SK-N-SH treated with all-trans-retinoic acid at 6 μM for 48 hours (cell line): ENCODE results near the gene PPP2R1A.

Source experiments
- ATAC-seq: fragments of 200-7000 bp; cut with Tn5 transposase; 3 replicates; pipeline ENCODE4 v1.9.1; 2020; ENCODE audit warnings: mild to moderate bottlenecking, moderate library complexity
- ARNTL ChIP-seq: fragments of 450-650 bp; formaldehyde crosslinking; IDR thresholded peaks from 2 replicates; pipeline ENCODE4 v1.5.0; 2020; ENCODE audit warnings: low read depth, mild to moderate bottlenecking, moderate library complexity, borderline replicate concordance
- BACH2 ChIP-seq: fragments of 250-450 bp; sonication (Bioruptor Pico); IDR thresholded peaks from 2 replicates; pipeline ENCODE4 v1.9.0; 2021; ENCODE audit warnings: mild to moderate bottlenecking, borderline replicate concordance
- CREB5 ChIP-seq: fragments of 250-450 bp; sonication (Bioruptor Pico); IDR thresholded peaks from 2 replicates; pipeline ENCODE4 v1.5.1; 2020; ENCODE audit warnings: low read depth, mild to moderate bottlenecking, moderate library complexity
- CSDC2 ChIP-seq: fragments of 250-450 bp; sonication (Bioruptor Pico); IDR thresholded peaks from 2 replicates; pipeline ENCODE4 v1.5.0; 2020; ENCODE audit warnings: mild to moderate bottlenecking, moderate library complexity
- CSRNP3 ChIP-seq: fragments of 250-450 bp; sonication (Bioruptor Pico); IDR thresholded peaks from 2 replicates; pipeline ENCODE4 v1.5.1; 2021; ENCODE audit warnings: mild to moderate bottlenecking, moderate library complexity
- ESRRG ChIP-seq: fragments of 250-450 bp; sonication (Bioruptor Pico); IDR thresholded peaks from 2 replicates; pipeline ENCODE4 v1.6.1; 2021; ENCODE audit warnings: mild to moderate bottlenecking
- GLIS3 ChIP-seq: fragments of 250-450 bp; sonication (Bioruptor Pico); IDR thresholded peaks from 2 replicates; pipeline ENCODE4 v1.5.0; 2020; ENCODE audit warnings: mild to moderate bottlenecking, moderate library complexity
- ISL1 ChIP-seq: fragments of 250-450 bp; sonication (Bioruptor Pico); IDR thresholded peaks from 2 replicates; pipeline ENCODE4 v2.1.2; 2022; ENCODE audit warnings: mild to moderate bottlenecking, moderate library complexity
- OSR1 ChIP-seq: fragments of 250-450 bp; sonication (Bioruptor Pico); IDR thresholded peaks from 2 replicates; pipeline ENCODE4 v1.8.0; 2022; ENCODE audit warnings: moderate library complexity, mild to moderate bottlenecking, inconsistent platforms
- PATZ1 ChIP-seq: fragments of 250-450 bp; sonication (Bioruptor Pico); IDR thresholded peaks from 2 replicates; pipeline ENCODE4 v1.8.0; 2020; ENCODE audit warnings: mild to moderate bottlenecking, moderate library complexity, borderline replicate concordance
- PPARA ChIP-seq: fragments of 250-450 bp; sonication (Bioruptor Pico); IDR thresholded peaks from 2 replicates; pipeline ENCODE4 v1.5.0; 2020; ENCODE audit warnings: mild to moderate bottlenecking, borderline replicate concordance
- RARB ChIP-seq: fragments of 250-450 bp; sonication (Bioruptor Pico); IDR thresholded peaks from 2 replicates; pipeline ENCODE4 v1.8.0; 2021; ENCODE audit warnings: mild to moderate bottlenecking, moderate library complexity
- SNAI2 ChIP-seq: fragments of 250-450 bp; sonication (Bioruptor Pico); IDR thresholded peaks from 2 replicates; pipeline ENCODE4 v1.5.0; 2020; ENCODE audit warnings: mild to moderate bottlenecking, moderate library complexity
- TCF4 ChIP-seq: fragments of 250-450 bp; sonication (Bioruptor Pico); IDR thresholded peaks from 2 replicates; pipeline ENCODE4 v1.8.0; 2021; ENCODE audit warnings: mild to moderate bottlenecking, moderate library complexity, borderline replicate concordance
- TOX ChIP-seq: fragments of 250-450 bp; sonication (Bioruptor Pico); IDR thresholded peaks from 2 replicates; pipeline ENCODE4 v1.8.0; 2021; ENCODE audit warnings: mild to moderate bottlenecking, moderate library complexity, borderline replicate concordance
- TSHZ2 ChIP-seq: fragments of 250-450 bp; sonication (Bioruptor Pico); IDR thresholded peaks from 2 replicates; pipeline ENCODE4 v1.5.0; 2020; ENCODE audit warnings: mild to moderate bottlenecking, moderate library complexity
- ZC3H10 ChIP-seq: fragments of 250-450 bp; sonication (Bioruptor Pico); IDR thresholded peaks from 2 replicates; pipeline ENCODE4 v1.5.1; 2021; ENCODE audit warnings: mild to moderate bottlenecking, moderate library complexity
- ZFP3 ChIP-seq: fragments of 250-450 bp; sonication (Bioruptor Pico); IDR thresholded peaks from 2 replicates; pipeline ENCODE4 v1.5.0; 2020; ENCODE audit warnings: mild to moderate bottlenecking, moderate library complexity
- ZFP30 ChIP-seq: fragments of 450-650 bp; formaldehyde crosslinking; IDR thresholded peaks from 2 replicates; pipeline ENCODE4 v1.5.0; 2022; ENCODE audit warnings: mild to moderate bottlenecking, moderate library complexity
- ZNF565 ChIP-seq: fragments of 450-650 bp; formaldehyde crosslinking; conservative IDR thresholded peaks from 2 replicates; pipeline ENCODE4 v1.5.0; 2020; ENCODE audit warnings: low read depth, mild to moderate bottlenecking, moderate library complexity
- ZNF8 ChIP-seq: fragments of 450-650 bp; formaldehyde crosslinking; IDR thresholded peaks from 2 replicates; pipeline ENCODE4 v1.5.0; 2020; ENCODE audit warnings: mild to moderate bottlenecking, moderate library complexity

Gene PPP2R1A

GRCh38 chr19:52176574-52176973 lies 13.3 kb upstream of the PPP2R1A start:
- ATAC-seq: no peak
- TF ChIP-seq CSDC2 (CRISPR knock-in tag) (no peak), CREB5 (CRISPR knock-in tag) (no peak), ZNF565 (CRISPR knock-in tag) (no peak), ESRRG (CRISPR knock-in tag) (no peak), ZC3H10 (CRISPR knock-in tag) (no peak), PATZ1 (no peak), RARB (no peak), SNAI2 (CRISPR knock-in tag) (no peak), GLIS3 (CRISPR knock-in tag) (no peak), PPARA (CRISPR knock-in tag) (no peak), ZNF8 (CRISPR knock-in tag) (no peak), ARNTL (CRISPR knock-in tag) (no peak), TCF4 (CRISPR knock-in tag) (no peak), OSR1 (CRISPR knock-in tag) (no peak), TOX (no peak), BACH2 (no peak)
- TF ChIP-seq, all 23 proteins: peak for 0

DNA sequence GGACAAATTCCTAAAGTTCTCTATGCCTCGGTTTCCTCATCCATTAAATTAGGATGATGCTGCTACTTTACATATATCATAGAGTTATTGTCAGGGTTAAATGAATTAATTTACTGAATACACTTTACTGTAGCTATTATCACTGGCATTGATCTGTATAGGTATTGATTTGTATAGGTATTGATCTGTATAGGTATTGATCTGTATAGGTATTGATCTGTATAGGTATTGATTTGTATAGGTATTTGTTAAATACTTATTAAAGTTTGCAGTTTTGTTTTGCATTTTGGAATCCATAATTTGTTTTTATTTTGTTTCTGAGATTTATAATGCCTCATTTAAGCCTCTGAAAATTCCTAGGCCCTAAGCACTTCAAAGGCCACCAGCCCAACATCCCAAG lies 2.4 kb upstream of the PPP2R1A start:
- ATAC-seq: no peak

More for the DNA sequence above, 2.4 kb upstream of the PPP2R1A start:
- TF ChIP-seq PATZ1 (no peak), TOX (no peak), ISL1 (CRISPR knock-in tag) (no peak), TSHZ2 (CRISPR knock-in tag) (no peak), OSR1 (CRISPR knock-in tag) (no peak), ESRRG (CRISPR knock-in tag) (no peak), CSRNP3 (CRISPR knock-in tag) (no peak), ZFP3 (CRISPR knock-in tag) (no peak), BACH2 (no peak), ZFP30 (no peak), ZC3H10 (CRISPR knock-in tag) (no peak), CREB5 (CRISPR knock-in tag) (no peak), TCF4 (CRISPR knock-in tag) (no peak), GLIS3 (CRISPR knock-in tag) (no peak)
